A549 (cell line): Measurements from ENCODE around the gene VMO1. TPM values are rescaled to one million over a fixed set of nuclear protein-coding genes. Genes with fewer than 3 reads are reported as not detected.

Experiments used
- ATAC-seq, 2 experiments: fragments of 200-7000 bp in 1 of 2; fragments of >200 bp in 1 of 2; cut with Nextera tagmentation in 1 of 2; cut with Tn5 transposase in 1 of 2; 3 replicates each; pipeline versions ENCODE4 v1.8.0 to v1.9.1; 2018 to 2020; ENCODE audit warnings: mild to moderate bottlenecking in 1 of 2, moderate library complexity in 1 of 2
- CTCF ChIA-PET: fragments of 300-600 bp; sonication (Branson Sonifier 250); formaldehyde crosslinking; extraction: SDS; loops from one replicate; lab custom pipeline; 2021; ENCODE audit warnings: antibody characterized with exemption, inconsistent platforms; lab: Yijun Ruan, JAX
- POLR2A ChIA-PET: fragments of 350-600 bp; formaldehyde crosslinking; extraction: SDS; loops from one replicate; lab custom pipeline; 2021; ENCODE audit warnings: antibody characterized with exemption, inconsistent platforms; lab: Yijun Ruan, JAX
- DNase-seq, 2 experiments: peaks; one replicate each; pipeline versions ENCODE4 v3.0.0 to v3.0.0-alpha.2; 2011 to 2016; ENCODE audit warnings: low read depth in 1 of 2, low spot score in 1 of 2
- FAIRE-seq: peaks from 2 replicates; lab custom pipeline; 2011; peaks lifted over from hg19 to GRCh38; lab: Jason Lieb, UNC
- H3K27ac ChIP-seq, 2 experiments: fragments of >200 bp; sonication (Bioruptor Twin); formaldehyde crosslinking; 3 replicates each; pipeline ENCODE4 v1.5.1; 2016 to 2017
- H3K4me1 ChIP-seq: fragments of >200 bp; sonication (Bioruptor Twin); formaldehyde crosslinking; 3 replicates; pipeline ENCODE4 v1.6.1; 2016
- H3K4me2 ChIP-seq: fragments of >200 bp; sonication (Bioruptor Twin); formaldehyde crosslinking; 3 replicates; pipeline ENCODE4 v1.6.1; 2016
- H3K4me3 ChIP-seq: fragments of >200 bp; sonication (Bioruptor Twin); formaldehyde crosslinking; 3 replicates; pipeline ENCODE4 v1.5.1; 2016
- H3K9me3 ChIP-seq: fragments of >200 bp; sonication (Bioruptor Twin); formaldehyde crosslinking; 3 replicates; pipeline ENCODE4 v1.6.1; 2016
- BHLHE40 ChIP-seq: IDR thresholded peaks from 2 replicates; pipeline ENCODE4 v1.6.1; 2012; ENCODE audit warnings: low read depth, low read length, inconsistent platforms
- CBX8 ChIP-seq: fragments of 200-600 bp; sonication (generic); IDR thresholded peaks from 2 replicates; pipeline ENCODE4 v1.6.1; 2016
- CHD4 ChIP-seq: fragments of 200-600 bp; sonication (generic); IDR thresholded peaks from 2 replicates; pipeline ENCODE4 v1.6.1; 2016; ENCODE audit warnings: antibody characterized with exemption, mild to moderate bottlenecking, borderline replicate concordance
- EP300 ChIP-seq, 2 experiments: fragments of >200 bp; sonication (Bioruptor Twin); formaldehyde crosslinking; IDR thresholded peaks; 2 replicates in 1 of 2; 3 replicates in 1 of 2; pipeline ENCODE4 v1.6.1; 2016 to 2017
- FOSL2 ChIP-seq, 2 experiments: fragments of 450-650 bp in 1 of 2; fragments of >200 bp in 1 of 2; sonication (Bioruptor Twin) in 1 of 2; formaldehyde crosslinking; IDR thresholded peaks; 2 replicates each; pipeline versions ENCODE4 v1.5.0 to v1.6.1; 2016 to 2020; ENCODE audit warnings: mild to moderate bottlenecking in 1 of 2, moderate library complexity in 1 of 2
- FOXS1 ChIP-seq: fragments of 250-450 bp; sonication (Bioruptor Pico); IDR thresholded peaks from 2 replicates; pipeline ENCODE4 v1.5.0; 2020; ENCODE audit warnings: mild to moderate bottlenecking, moderate library complexity
- HDAC2 ChIP-seq: fragments of 200-600 bp; sonication (generic); IDR thresholded peaks from 2 replicates; pipeline ENCODE4 v1.6.1; 2016
- HEYL ChIP-seq: fragments of 250-450 bp; sonication (Bioruptor Pico); IDR thresholded peaks from 2 replicates; pipeline ENCODE4 v1.8.0; 2021; ENCODE audit warnings: mild to moderate bottlenecking, moderate library complexity
- HOXA7 ChIP-seq: fragments of 250-450 bp; sonication (Bioruptor Pico); IDR thresholded peaks from 2 replicates; pipeline ENCODE4 v1.5.0; 2020; ENCODE audit warnings: mild to moderate bottlenecking, moderate library complexity
- HOXB5 ChIP-seq: fragments of 250-450 bp; sonication (Bioruptor Pico); IDR thresholded peaks from 2 replicates; pipeline ENCODE4 v1.5.0; 2020; ENCODE audit warnings: mild to moderate bottlenecking, moderate library complexity
- JUNB ChIP-seq: fragments of >200 bp; sonication (Bioruptor Twin); formaldehyde crosslinking; IDR thresholded peaks from 2 replicates; pipeline ENCODE4 v1.6.1; 2016
- NPAS2 ChIP-seq: fragments of 250-450 bp; sonication (Bioruptor Pico); IDR thresholded peaks from 2 replicates; pipeline ENCODE4 v1.8.0; 2022; ENCODE audit warnings: mild to moderate bottlenecking, moderate library complexity, borderline replicate concordance
- RAD21 ChIP-seq, 2 experiments: fragments of >200 bp in 1 of 2; sonication (Bioruptor Twin) in 1 of 2; formaldehyde crosslinking in 1 of 2; IDR thresholded peaks in 1 of 2; conservative IDR thresholded peaks in 1 of 2; 2 replicates in 1 of 2; 3 replicates in 1 of 2; pipeline ENCODE4 v1.6.1; 2012 to 2018; ENCODE audit warnings: inconsistent platforms in 1 of 2
- RARB ChIP-seq: fragments of 250-450 bp; sonication (Bioruptor Pico); IDR thresholded peaks from 2 replicates; pipeline ENCODE4 v1.8.0; 2021; ENCODE audit warnings: mild to moderate bottlenecking, moderate library complexity
- RFX5 ChIP-seq: fragments of 450-650 bp; IDR thresholded peaks from 2 replicates; pipeline ENCODE4 v1.7.1; 2014; ENCODE audit warnings: antibody characterized with exemption, mild to moderate bottlenecking, moderate library complexity
- SMC3 ChIP-seq: fragments of >200 bp; sonication (Bioruptor Twin); formaldehyde crosslinking; IDR thresholded peaks from 3 replicates; pipeline ENCODE4 v1.6.1; 2018; ENCODE audit warnings: inconsistent platforms
- SREBF2 ChIP-seq: fragments of 450-650 bp; IDR thresholded peaks from 2 replicates; pipeline ENCODE4 v1.6.1; 2014; ENCODE audit warnings: mild to moderate bottlenecking, moderate library complexity
- ZC3H11A ChIP-seq: fragments of 450-650 bp; IDR thresholded peaks from 2 replicates; pipeline ENCODE4 v1.6.1; 2014; ENCODE audit warnings: antibody characterized with exemption, mild to moderate bottlenecking
- ZFP36 ChIP-seq: fragments of 450-650 bp; IDR thresholded peaks from 2 replicates; pipeline ENCODE4 v1.6.1; 2014; ENCODE audit warnings: borderline replicate concordance; ENCODE audit not compliant: partially characterized antibody
- ZNF302 ChIP-seq: fragments of 250-450 bp; sonication (Bioruptor Pico); IDR thresholded peaks from 2 replicates; pipeline ENCODE4 v1.9.0; 2021; ENCODE audit warnings: inconsistent platforms, mild to moderate bottlenecking, moderate library complexity
- WGBS: methylation state at CpG from one replicate; pipeline ENCODE4 v1.1.6; 2017; ENCODE audit errors: missing lambda C conversion rate; 5-methylcytosine and 5-hydroxymethylcytosine counted together
- polyA plus RNA-seq, 4 experiments: library from polyadenylated mRNA; depleted of rRNA in 3 of 4; stranded (reverse); fragments of >200 nt; fragmentation: RNase III in 1 of 4; extraction: RNeasy Plus Mini Kit Qiagen cat#74134 plus additional on column Dnase treatment in 1 of 4; gene quantifications; 2 replicates in 3 of 4; 3 replicates in 1 of 4; pipeline ENCODE4 v1.2.3, GENCODE V29; 2011 to 2017
- TF ChIP-seq, protein P1 (sequence below): fragments of 250-450 bp; sonication (Bioruptor Pico); IDR thresholded peaks from 2 replicates; pipeline ENCODE4 v1.5.0; 2021; ENCODE audit warnings: mild to moderate bottlenecking, moderate library complexity, borderline replicate concordance
- TF ChIP-seq, protein P2 (sequence below): fragments of >200 bp; sonication (Bioruptor Twin); formaldehyde crosslinking; IDR thresholded peaks from 3 replicates; pipeline ENCODE4 v1.6.1; 2016
- TF ChIP-seq, protein P3 (sequence below): IDR thresholded peaks from 2 replicates; pipeline ENCODE4 v1.6.1; 2012; ENCODE audit warnings: low read depth, borderline replicate concordance

Gene VMO1
- polyA plus RNA-seq, 2 of the 4 experiments (the other 2 are of a cell fraction) = 0.58 to 0.81 TPM

DNA sequence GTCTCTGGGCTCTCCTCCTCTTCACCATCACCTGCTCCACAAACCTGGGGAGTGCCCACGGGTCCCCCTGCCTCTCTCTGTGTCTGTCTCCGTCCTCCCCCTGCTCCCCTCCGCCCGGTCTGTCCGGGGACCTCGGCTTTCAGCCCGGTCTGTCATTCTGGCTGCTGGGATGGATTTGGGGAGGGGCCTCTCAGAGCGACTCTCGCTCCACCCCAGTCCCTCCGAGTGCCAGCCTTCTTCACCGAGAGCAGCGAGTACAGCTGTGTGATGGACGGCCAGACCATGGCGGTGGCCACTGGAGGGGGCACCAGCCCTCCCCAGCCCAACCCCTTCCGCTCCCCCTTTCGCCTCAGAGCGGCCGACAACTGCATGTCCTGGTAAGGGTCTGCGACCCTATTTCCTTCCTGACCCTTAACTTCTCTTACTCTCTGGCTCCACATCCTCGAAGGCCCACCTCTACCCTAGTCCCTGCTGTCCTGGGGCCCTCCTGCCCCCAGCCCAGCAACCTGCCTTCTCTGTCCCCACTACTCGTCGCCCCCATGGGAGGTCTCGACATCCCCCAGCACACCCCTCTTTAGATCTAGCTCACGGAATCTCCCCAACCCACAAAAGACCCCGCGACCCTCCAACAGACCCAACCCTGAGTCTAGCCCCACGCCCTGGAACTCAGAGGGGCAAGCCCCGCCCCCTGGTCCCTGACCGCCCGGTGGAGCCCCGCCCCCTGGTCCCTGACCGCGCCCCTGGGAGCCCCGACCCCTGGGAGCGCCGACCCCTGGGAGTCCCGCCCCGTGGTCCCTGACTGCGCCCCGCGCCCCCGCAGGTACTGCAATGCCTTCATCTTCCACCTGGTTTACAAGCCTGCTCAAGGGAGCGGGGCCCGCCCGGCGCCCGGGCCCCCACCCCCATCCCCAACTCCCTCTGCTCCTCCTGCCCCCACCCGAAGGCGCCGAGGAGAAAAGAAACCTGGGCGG, 40.9 kb downstream of the VMO1 start:
- Histone ChIP-seq H3K4me3 (no peak overlapping the region), H3K4me2 (no peak overlapping the region), H3K4me1 (no peaks in the 10 kb centered on the region), H3K9me3 (no peaks in the 10 kb centered on the region), H3K27ac (no peak overlapping the region)
- TF ChIP-seq CBX8 (no peak), HOXB5 (CRISPR knock-in tag) (no peak), BHLHE40 (no peak), EP300 (IDR thresholded peaks at IDR 0.05) (no peak), CHD4 (no peak), HDAC2 (no peak), JUNB (no peak), ZFP36 (no peak), HOXA7 (CRISPR knock-in tag) (no peak)
- TF ChIP-seq, protein P1, sequence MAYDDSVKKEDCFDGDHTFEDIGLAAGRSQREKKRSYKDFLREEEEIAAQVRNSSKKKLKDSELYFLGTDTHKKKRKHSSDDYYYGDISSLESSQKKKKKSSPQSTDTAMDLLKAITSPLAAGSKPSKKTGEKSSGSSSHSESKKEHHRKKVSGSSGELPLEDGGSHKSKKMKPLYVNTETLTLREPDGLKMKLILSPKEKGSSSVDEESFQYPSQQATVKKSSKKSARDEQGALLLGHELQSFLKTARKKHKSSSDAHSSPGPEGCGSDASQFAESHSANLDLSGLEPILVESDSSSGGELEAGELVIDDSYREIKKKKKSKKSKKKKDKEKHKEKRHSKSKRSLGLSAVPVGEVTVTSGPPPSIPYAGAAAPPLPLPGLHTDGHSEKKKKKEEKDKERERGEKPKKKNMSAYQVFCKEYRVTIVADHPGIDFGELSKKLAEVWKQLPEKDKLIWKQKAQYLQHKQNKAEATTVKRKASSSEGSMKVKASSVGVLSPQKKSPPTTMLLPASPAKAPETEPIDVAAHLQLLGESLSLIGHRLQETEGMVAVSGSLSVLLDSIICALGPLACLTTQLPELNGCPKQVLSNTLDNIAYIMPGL = no peak
- TF ChIP-seq, protein P2, sequence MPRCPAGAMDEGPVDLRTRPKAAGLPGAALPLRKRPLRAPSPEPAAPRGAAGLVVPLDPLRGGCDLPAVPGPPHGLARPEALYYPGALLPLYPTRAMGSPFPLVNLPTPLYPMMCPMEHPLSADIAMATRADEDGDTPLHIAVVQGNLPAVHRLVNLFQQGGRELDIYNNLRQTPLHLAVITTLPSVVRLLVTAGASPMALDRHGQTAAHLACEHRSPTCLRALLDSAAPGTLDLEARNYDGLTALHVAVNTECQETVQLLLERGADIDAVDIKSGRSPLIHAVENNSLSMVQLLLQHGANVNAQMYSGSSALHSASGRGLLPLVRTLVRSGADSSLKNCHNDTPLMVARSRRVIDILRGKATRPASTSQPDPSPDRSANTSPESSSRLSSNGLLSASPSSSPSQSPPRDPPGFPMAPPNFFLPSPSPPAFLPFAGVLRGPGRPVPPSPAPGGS = no peak
- TF ChIP-seq, protein P3, sequence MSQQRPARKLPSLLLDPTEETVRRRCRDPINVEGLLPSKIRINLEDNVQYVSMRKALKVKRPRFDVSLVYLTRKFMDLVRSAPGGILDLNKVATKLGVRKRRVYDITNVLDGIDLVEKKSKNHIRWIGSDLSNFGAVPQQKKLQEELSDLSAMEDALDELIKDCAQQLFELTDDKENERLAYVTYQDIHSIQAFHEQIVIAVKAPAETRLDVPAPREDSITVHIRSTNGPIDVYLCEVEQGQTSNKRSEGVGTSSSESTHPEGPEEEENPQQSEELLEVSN = no peak
- 66% methylated on average over 34 of the region's 51 CpGs for WGBS
- DNase-seq = no peak
- ChIA-PET POLR2A (no interaction called here), CTCF (interaction anchor here (1.0 to 1.2 kb wide), 3 partner anchors 28 to 155 kb away, joined by 3 to 4 read pairs (median 3); partner anchors contain the start of genes ARRB2 and C17orf107)
- FAIRE-seq = no peak
- 0 out of 6 replicates have a peak, but pooled peaks of 1 of the 2 experiments have one; percentile 9 for ATAC-seq

DNA sequence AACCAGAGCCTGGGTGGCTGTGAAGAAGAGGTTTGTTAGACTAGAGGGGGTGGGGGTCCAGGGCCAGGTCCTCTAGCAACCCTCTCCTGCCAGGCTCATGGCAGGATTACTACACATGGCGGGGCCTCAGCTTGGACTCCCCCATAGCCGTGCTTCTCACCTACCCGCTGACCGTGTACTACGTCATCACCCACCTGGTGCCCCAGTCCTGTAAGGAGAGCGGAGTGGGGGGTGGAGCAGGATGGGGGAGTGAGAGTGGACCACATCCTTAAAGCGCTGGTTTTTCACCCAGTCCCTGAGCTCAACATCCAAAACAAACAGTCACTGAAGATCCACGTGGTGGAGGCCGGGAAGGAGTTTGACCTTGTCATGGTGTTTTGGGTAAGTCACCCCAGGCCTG, 42.3 kb downstream of the VMO1 start:
- Histone ChIP-seq H3K27ac (no peak overlapping the region), H3K9me3 (no peaks in the 10 kb centered on the region), H3K4me1 (peaks cover 4% of the 10 kb centered on the region), H3K4me2 (no peak overlapping the region), H3K4me3 (no peak overlapping the region)
- DNase-seq = no peak
- WGBS = 77% methylated on average over 9 of the region's 9 CpGs
- TF ChIP-seq HOXB5 (CRISPR knock-in tag) (no peak), ZC3H11A (no peak), CHD4 (no peak), FOSL2 (IDR thresholded peaks at IDR 0.05) (no peak), FOSL2 (CRISPR knock-in tag; IDR thresholded peaks at IDR 0.05) (no peak), RAD21 (conservative IDR thresholded peaks at IDR 0.05 in 1 of 2, IDR thresholded peaks at IDR 0.05 in 1 of 2) (no peak), HDAC2 (no peak), SREBF2 (no peak), RARB (CRISPR knock-in tag) (no peak), NPAS2 (CRISPR knock-in tag) (no peak), HEYL (CRISPR knock-in tag) (no peak), JUNB (no peak), RFX5 (no peak), FOXS1 (CRISPR knock-in tag) (no peak), ZNF302 (CRISPR knock-in tag) (no peak), SMC3 (no peak)
- CTCF ChIA-PET = interaction anchor here (0.8 to 4.6 kb wide), 7 partner anchors 12 to 156 kb away, joined by 3 to 42 read pairs (median 4); partner anchors contain the start of genes ARRB2, C17orf107, GLTPD2 and MED11
- ATAC-seq = no peak
- no peak for FAIRE-seq
- POLR2A ChIA-PET = interaction anchor here (1.0 kb wide), 1 partner anchor 12 kb away, joined by 3 read pairs; no protein-coding TSS in a partner anchor
